ENCODE results near the gene KCNQ1.

DNA sequence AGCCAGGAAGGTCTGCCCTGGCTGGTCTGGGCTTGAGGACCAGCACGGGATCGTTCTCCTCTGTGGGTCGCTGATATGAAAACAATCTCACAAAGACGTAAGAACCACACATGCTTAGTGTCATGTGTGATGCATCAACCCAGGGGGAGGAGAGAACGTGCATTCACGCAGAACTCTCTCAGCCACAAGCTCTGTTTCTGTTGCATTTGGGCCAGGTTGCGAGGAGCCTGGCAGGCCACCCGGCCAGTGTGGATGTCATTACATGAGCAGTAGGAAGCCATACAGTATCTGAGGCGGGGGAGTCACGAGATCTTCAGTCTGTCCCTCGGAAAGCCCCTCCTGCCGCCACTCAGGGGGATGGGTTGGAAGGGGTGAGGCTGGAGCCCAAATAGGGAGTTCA lies 308.1 kb downstream of the KCNQ1 start:
- TF ChIP-seq, protein P1, sequence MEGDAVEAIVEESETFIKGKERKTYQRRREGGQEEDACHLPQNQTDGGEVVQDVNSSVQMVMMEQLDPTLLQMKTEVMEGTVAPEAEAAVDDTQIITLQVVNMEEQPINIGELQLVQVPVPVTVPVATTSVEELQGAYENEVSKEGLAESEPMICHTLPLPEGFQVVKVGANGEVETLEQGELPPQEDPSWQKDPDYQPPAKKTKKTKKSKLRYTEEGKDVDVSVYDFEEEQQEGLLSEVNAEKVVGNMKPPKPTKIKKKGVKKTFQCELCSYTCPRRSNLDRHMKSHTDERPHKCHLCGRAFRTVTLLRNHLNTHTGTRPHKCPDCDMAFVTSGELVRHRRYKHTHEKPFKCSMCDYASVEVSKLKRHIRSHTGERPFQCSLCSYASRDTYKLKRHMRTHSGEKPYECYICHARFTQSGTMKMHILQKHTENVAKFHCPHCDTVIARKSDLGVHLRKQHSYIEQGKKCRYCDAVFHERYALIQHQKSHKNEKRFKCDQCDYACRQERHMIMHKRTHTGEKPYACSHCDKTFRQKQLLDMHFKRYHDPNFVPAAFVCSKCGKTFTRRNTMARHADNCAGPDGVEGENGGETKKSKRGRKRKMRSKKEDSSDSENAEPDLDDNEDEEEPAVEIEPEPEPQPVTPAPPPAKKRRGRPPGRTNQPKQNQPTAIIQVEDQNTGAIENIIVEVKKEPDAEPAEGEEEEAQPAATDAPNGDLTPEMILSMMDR (IDR thresholded peaks at IDR 0.05; ENCODE audit: low read length) = no peak
- TF ChIP-seq EZH2 (IDR thresholded peaks at IDR 0.05; ENCODE audit: borderline replicate concordance, low read length) = no peak
